MM.1S (cell line): Measurements from ENCODE around the gene APOL5.

Source experiments
- DNase-seq: peaks from one replicate; pipeline ENCODE4 v3.0.0-alpha.2; 2015
- H2AFZ ChIP-seq: fragments of 300-600 bp; sonication (generic); 2 replicates; pipeline ENCODE4 v1.6.0; 2016; ENCODE audit warnings: antibody characterized with exemption, low read length
- H3F3A ChIP-seq: fragments of 300-600 bp; sonication (generic); 2 replicates; pipeline ENCODE4 v1.6.1; 2016; ENCODE audit warnings: mild to moderate bottlenecking, antibody characterized with exemption, low read length, moderate library complexity, mixed read lengths; ENCODE audit not compliant: insufficient read depth
- H3K27ac ChIP-seq: fragments of 300-600 bp; sonication (generic); 2 replicates; pipeline ENCODE4 v1.5.1; 2016; ENCODE audit warnings: mild to moderate bottlenecking, low read length
- H3K27me3 ChIP-seq: fragments of 300-600 bp; sonication (generic); replicated peaks from 2 replicates; pipeline ENCODE4 v1.6.0; 2016; ENCODE audit warnings: low read length; ENCODE audit not compliant: insufficient read depth
- H3K36me3 ChIP-seq: fragments of 300-600 bp; sonication (generic); replicated peaks from 2 replicates; pipeline ENCODE4 v1.6.1; 2016; ENCODE audit warnings: mild to moderate bottlenecking, low read length, mixed read lengths; ENCODE audit not compliant: insufficient read depth
- H3K4me1 ChIP-seq: fragments of 300-600 bp; sonication (generic); 2 replicates; pipeline ENCODE4 v1.6.1; 2016; ENCODE audit warnings: low read length, mixed read lengths
- H3K4me2 ChIP-seq: fragments of 300-600 bp; sonication (generic); 2 replicates; pipeline ENCODE4 v1.6.0; 2016; ENCODE audit warnings: low read depth, low read length
- H3K4me3 ChIP-seq: fragments of 300-600 bp; sonication (generic); 2 replicates; pipeline ENCODE4 v1.5.1; 2016; ENCODE audit warnings: low read length, mixed read lengths
- H3K79me2 ChIP-seq: fragments of 300-600 bp; sonication (generic); 2 replicates; pipeline ENCODE4 v1.6.1; 2016; ENCODE audit warnings: mixed run types, low read length, mixed read lengths
- H3K9ac ChIP-seq: fragments of 300-600 bp; sonication (generic); 2 replicates; pipeline ENCODE4 v1.6.1; 2016; ENCODE audit warnings: low read length, mixed read lengths
- H3K9me2 ChIP-seq: fragments of 300-600 bp; sonication (generic); replicated peaks from 2 replicates; pipeline ENCODE4 v1.6.1; 2016; ENCODE audit warnings: mild to moderate bottlenecking, low read length, mixed read lengths; ENCODE audit not compliant: insufficient read depth
- H3K9me3 ChIP-seq: fragments of 300-600 bp; sonication (generic); replicated peaks from 2 replicates; pipeline ENCODE4 v1.6.1; 2016; ENCODE audit warnings: mild to moderate bottlenecking, low read length, mixed read lengths; ENCODE audit not compliant: insufficient read depth
- H4K20me1 ChIP-seq: fragments of 300-600 bp; sonication (generic); 2 replicates; pipeline ENCODE4 v1.6.1; 2016; ENCODE audit warnings: mild to moderate bottlenecking, low read length, moderate library complexity, mixed read lengths; ENCODE audit not compliant: insufficient read depth
- CTCF ChIP-seq: fragments of 300-600 bp; sonication (generic); IDR thresholded peaks from 2 replicates; pipeline ENCODE4 v1.5.1; 2016; ENCODE audit warnings: antibody characterized with exemption, low read length, mixed read lengths
- EZH2 ChIP-seq: fragments of 300-600 bp; sonication (generic); optimal IDR thresholded peaks from 2 replicates; pipeline ENCODE3; 2017; ENCODE audit warnings: low read depth, mild to moderate bottlenecking, antibody characterized with exemption, low read length, mixed read lengths
- EZH2phosphoT487 ChIP-seq: fragments of 300-600 bp; sonication (generic); IDR thresholded peaks from 2 replicates; pipeline ENCODE4 v1.6.1; 2018; ENCODE audit warnings: antibody characterized with exemption, low read length

Gene APOL5

GRCh38 chr22:35729309-35729698, 11.6 kb downstream of the APOL5 start:
- no peaks in the 10 kb centered on the region for H3K79me2 ChIP-seq
- no peaks in the 10 kb centered on the region for H3K9me3 ChIP-seq
- H3K36me3 ChIP-seq, result no peaks in the 10 kb centered on the region
- H3K9ac ChIP-seq, result no peak overlapping the region
- H3K4me1 ChIP-seq, result no peaks in the 10 kb centered on the region
- H3K4me2 ChIP-seq, result no peak overlapping the region
- no peak overlapping the region for H3K4me3 ChIP-seq
- no peaks in the 10 kb centered on the region for H3F3A ChIP-seq
- H3K27ac ChIP-seq, result no peak overlapping the region
- no peaks in the 10 kb centered on the region for H3K27me3 ChIP-seq
- DNase-seq, result no peak
- no peak overlapping the region for H2AFZ ChIP-seq
- H4K20me1 ChIP-seq, result no peaks in the 10 kb centered on the region
- no peaks in the 10 kb centered on the region for H3K9me2 ChIP-seq
- no peak for TF ChIP-seq EZH2
- TF ChIP-seq CTCF, result no peak
- TF ChIP-seq EZH2phosphoT487, result no peak

GRCh38 chr22:35731321-35731720, 13.6 kb downstream of the APOL5 start:
- Histone ChIP-seq H3K9me2 (no peaks in the 10 kb centered on the region), H3K4me2 (no peak overlapping the region), H3K9me3 (no peaks in the 10 kb centered on the region), H3K4me3 (no peak overlapping the region), H3K79me2 (no peaks in the 10 kb centered on the region), H2AFZ (no peak overlapping the region), H3K36me3 (no peaks in the 10 kb centered on the region), H3K27ac (no peak overlapping the region), H3K9ac (no peak overlapping the region), H4K20me1 (no peaks in the 10 kb centered on the region), H3K4me1 (no peaks in the 10 kb centered on the region), H3F3A (no peaks in the 10 kb centered on the region), H3K27me3 (no peaks in the 10 kb centered on the region)
- TF ChIP-seq EZH2, result no peak
- no peak for TF ChIP-seq CTCF
- TF ChIP-seq EZH2phosphoT487, result no peak
- DNase-seq, result no peak

GRCh38 chr22:35732116-35732515, 14.4 kb downstream of the APOL5 start:
- no peaks in the 10 kb centered on the region for H3K36me3 ChIP-seq
- H3K4me3 ChIP-seq, result no peak overlapping the region
- DNase-seq, result no peak
- H3K9me2 ChIP-seq, result no peaks in the 10 kb centered on the region
- H3K27ac ChIP-seq, result no peak overlapping the region
- no peaks in the 10 kb centered on the region for H3K79me2 ChIP-seq
- no peaks in the 10 kb centered on the region for H3F3A ChIP-seq
- no peaks in the 10 kb centered on the region for H3K9me3 ChIP-seq
- no peaks in the 10 kb centered on the region for H3K27me3 ChIP-seq
- H3K9ac ChIP-seq, result no peak overlapping the region
- TF ChIP-seq CTCF (no peak), EZH2 (no peak), EZH2phosphoT487 (no peak)
- no peaks in the 10 kb centered on the region for H4K20me1 ChIP-seq
- H2AFZ ChIP-seq, result no peak overlapping the region
- H3K4me1 ChIP-seq, result no peaks in the 10 kb centered on the region
- no peak overlapping the region for H3K4me2 ChIP-seq

DNA sequence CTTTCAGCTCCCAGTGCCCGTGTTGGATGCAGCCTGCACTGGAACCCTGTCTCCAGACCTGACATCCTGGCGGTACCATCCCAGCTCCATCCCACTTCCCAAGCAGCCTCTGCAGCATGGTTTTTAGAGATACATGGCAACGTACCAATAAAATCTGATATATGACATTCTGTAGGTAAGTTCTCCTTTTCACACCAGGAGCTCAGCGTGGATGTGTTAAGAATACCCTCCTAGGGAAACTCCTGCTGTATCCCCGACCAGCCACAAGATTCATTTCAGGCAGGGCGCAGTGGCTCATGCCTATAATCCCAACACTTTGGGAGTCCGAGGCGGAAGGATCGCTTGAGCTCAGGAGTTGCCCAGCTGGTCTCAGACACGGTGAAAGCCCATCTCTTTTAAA, 15.4 kb downstream of the APOL5 start:
- H3K4me1 ChIP-seq, result no peaks in the 10 kb centered on the region
- DNase-seq, result no peak
- no peaks in the 10 kb centered on the region for H3K27me3 ChIP-seq
- H3F3A ChIP-seq, result no peaks in the 10 kb centered on the region
- no peaks in the 10 kb centered on the region for H3K9me3 ChIP-seq
- no peak overlapping the region for H3K4me2 ChIP-seq
- no peaks in the 10 kb centered on the region for H3K36me3 ChIP-seq
- H2AFZ ChIP-seq, result no peak overlapping the region
- TF ChIP-seq EZH2, result no peak
- TF ChIP-seq CTCF, result no peak
- TF ChIP-seq EZH2phosphoT487, result no peak
- H3K79me2 ChIP-seq, result no peaks in the 10 kb centered on the region
- H3K27ac ChIP-seq, result no peak overlapping the region
- no peak overlapping the region for H3K4me3 ChIP-seq
- no peaks in the 10 kb centered on the region for H3K9me2 ChIP-seq
- no peaks in the 10 kb centered on the region for H4K20me1 ChIP-seq
- H3K9ac ChIP-seq, result no peak overlapping the region
